ENCODE data around the gene PHEX. TPM values are rescaled to one million over a fixed set of nuclear protein-coding genes. Genes with fewer than 3 reads are reported as not detected.

The PHEX gene
- total and polyA plus RNA-seq, 12 donors: 0.07 to 0.33 (median 0.10) TPM; not detected in 1

DNA sequence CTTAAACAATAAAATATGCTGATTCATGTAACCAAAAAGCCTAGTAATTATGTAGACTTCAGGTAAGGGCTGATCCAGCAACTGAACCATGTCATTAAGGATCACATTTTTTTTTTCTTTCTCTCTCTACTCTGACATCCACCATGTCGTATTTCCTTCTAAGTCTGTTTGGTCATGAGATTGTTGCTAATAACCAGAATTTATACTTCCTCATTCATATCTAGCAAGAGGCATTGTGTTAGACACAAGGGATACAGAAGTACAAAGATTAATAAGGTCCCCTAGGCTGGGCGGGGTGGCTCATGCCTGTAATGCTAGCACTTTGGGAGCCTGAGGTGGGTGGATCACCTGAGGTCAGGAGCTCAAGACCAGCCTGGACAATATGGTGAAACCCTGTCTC is 24.1 kb downstream of the PHEX start:
- H3K4me3 ChIP-seq: no peak overlapping the region
- TF ChIP-seq, protein P1, sequence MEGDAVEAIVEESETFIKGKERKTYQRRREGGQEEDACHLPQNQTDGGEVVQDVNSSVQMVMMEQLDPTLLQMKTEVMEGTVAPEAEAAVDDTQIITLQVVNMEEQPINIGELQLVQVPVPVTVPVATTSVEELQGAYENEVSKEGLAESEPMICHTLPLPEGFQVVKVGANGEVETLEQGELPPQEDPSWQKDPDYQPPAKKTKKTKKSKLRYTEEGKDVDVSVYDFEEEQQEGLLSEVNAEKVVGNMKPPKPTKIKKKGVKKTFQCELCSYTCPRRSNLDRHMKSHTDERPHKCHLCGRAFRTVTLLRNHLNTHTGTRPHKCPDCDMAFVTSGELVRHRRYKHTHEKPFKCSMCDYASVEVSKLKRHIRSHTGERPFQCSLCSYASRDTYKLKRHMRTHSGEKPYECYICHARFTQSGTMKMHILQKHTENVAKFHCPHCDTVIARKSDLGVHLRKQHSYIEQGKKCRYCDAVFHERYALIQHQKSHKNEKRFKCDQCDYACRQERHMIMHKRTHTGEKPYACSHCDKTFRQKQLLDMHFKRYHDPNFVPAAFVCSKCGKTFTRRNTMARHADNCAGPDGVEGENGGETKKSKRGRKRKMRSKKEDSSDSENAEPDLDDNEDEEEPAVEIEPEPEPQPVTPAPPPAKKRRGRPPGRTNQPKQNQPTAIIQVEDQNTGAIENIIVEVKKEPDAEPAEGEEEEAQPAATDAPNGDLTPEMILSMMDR (IDR thresholded peaks at IDR 0.05): no peak
- no peak for TF ChIP-seq POLR2A (IDR thresholded peaks at IDR 0.05)
- intact Hi-C loops (cut with DNase I): no loop called here
- H3K27ac ChIP-seq: no peak overlapping the region
- H3K4me1 ChIP-seq (replicated peaks in 1 of 2): no peaks in the 10 kb centered on the region
- no peaks in the 10 kb centered on the region for H3K36me3 ChIP-seq (replicated peaks in 1 of 2)
- H3K9me3 ChIP-seq (replicated peaks in 1 of 3): no peaks in the 10 kb centered on the region
- no peak for DNase-seq
- H3K27me3 ChIP-seq: peaks cover 3% of the 10 kb centered on the region
- 70 to 88% (median 75%) methylated on average over 1 to 2 of the region's 2 CpGs for WGBS, 4 donors

DNA sequence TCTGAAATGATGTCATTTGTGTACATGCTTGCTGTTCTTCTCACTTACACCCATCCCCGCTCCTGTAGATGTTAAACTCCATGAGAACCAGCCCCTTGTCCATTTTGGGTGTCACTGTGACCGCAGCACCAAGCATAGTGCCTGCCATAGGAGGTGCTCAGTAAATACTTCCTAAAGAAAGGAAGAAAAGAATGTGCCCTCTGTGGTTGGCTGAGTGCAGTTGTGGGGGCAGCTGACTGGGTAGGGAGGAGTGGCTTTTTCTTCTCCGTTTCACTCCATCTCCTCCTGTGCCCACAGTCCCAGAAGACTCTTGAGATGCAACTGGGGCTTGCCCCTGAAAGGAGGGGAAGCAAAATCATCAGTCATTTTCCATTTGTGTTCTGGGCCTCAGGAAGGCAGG is 25.5 kb downstream of the PHEX start:
- intact Hi-C loops (cut with DNase I): no loop called here
- Histone ChIP-seq H3K4me1 (replicated peaks in 1 of 2) (no peaks in the 10 kb centered on the region), H3K27ac (no peak overlapping the region), H3K27me3 (peaks cover 7% of the 10 kb centered on the region), H3K36me3 (replicated peaks in 1 of 2) (no peaks in the 10 kb centered on the region), H3K9me3 (replicated peaks in 1 of 3) (no peaks in the 10 kb centered on the region), H3K4me3 (no peak overlapping the region)
- DNase-seq: no peak
- no peak for TF ChIP-seq POLR2A (IDR thresholded peaks at IDR 0.05)
- TF ChIP-seq, protein P1 (IDR thresholded peaks at IDR 0.05): no peak
- WGBS, 4 donors: 73 to 94% (median 86%) methylated on average over 2 to 3 of the region's 3 CpGs

DNA sequence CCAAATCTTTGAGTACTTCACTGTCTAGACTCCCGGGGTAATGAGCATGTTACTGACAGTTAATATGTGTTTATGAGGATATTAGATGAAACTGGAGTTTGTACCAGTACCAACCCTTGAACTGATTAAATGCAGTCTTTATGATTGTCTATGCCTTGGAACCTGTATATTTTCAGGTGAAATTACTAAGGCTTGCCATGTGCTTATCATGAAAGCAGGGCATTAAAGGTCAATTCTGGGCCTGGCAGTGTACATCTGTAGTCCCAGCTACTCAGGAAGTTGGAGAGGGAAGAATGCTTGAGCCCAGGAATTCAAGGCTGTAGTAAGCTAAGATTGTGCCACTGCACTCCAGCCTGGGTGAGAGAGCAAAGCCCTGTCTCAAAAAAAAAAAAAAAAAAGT is 27.6 kb downstream of the PHEX start:
- Histone ChIP-seq H3K9me3 (replicated peaks in 1 of 3) (no peaks in the 10 kb centered on the region), H3K36me3 (replicated peaks in 1 of 2) (no peaks in the 10 kb centered on the region), H3K27me3 (peaks cover 4% of the 10 kb centered on the region), H3K4me1 (replicated peaks in 1 of 2) (no peaks in the 10 kb centered on the region), H3K27ac (no peak overlapping the region), H3K4me3 (no peak overlapping the region)
- DNase-seq: no peak
- 69 to 96% (median 71%) methylated on average over 1 of the region's 1 CpG; no CpG with 5 or more reads in 1 of the 4 donors for WGBS, 4 donors
- intact Hi-C loops (cut with DNase I): no loop called here
- TF ChIP-seq POLR2A (IDR thresholded peaks at IDR 0.05): no peak
- TF ChIP-seq, protein P1 (IDR thresholded peaks at IDR 0.05): no peak

DNA sequence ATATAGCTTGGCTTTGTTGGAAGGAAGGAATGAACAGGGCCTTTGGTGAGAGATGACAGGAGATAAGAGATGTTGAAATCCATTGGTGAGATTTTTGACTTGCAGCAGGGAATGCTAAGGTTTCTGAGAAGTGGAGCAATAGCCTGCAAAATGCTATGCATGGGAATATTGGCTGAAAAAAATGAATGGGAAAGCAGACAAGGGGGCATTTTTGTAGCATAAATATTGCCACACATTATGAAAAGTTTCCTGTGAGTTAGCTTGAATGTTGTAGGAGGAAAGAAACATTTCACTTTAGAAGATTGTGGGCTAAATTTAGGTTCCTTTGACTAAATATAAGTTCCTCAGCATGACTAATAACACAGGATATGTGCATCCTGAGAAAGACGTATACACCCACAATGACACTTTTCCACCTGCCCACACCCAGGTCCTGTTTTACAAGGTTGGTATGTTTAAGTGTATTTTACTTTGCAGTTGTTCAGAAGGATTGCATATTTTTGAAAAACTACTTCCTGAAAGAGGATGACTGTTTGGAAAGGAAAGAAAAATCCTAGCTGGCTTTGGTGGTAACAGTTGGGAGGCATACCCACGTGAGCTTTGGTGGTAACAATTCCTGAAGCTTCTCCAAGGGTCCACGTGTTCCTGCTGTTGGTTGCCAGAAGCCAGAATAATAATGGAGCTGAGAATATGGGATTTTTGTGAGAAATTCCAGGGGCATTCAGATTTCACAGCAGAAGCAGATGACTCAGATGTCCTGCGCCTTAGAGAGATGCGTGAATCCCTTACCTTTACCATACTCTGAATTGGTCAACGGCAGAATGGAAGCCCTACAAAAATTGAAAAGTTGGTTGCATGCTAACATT is 28.5 kb downstream of the PHEX start:
- TF ChIP-seq POLR2A (IDR thresholded peaks at IDR 0.05): no peak
- TF ChIP-seq, protein P1 (IDR thresholded peaks at IDR 0.05): no peak
- no peak overlapping the region for H3K4me3 ChIP-seq
- no peak overlapping the region for H3K27ac ChIP-seq
- H3K9me3 ChIP-seq (replicated peaks in 1 of 3): no peaks in the 10 kb centered on the region
- no peaks in the 10 kb centered on the region for H3K36me3 ChIP-seq (replicated peaks in 1 of 2)
- DNase-seq: no peak
- peaks cover 4% of the 10 kb centered on the region for H3K27me3 ChIP-seq
- WGBS, 4 donors: 63 to 80% (median 69%) methylated on average over 3 to 6 of the region's 6 CpGs
- H3K4me1 ChIP-seq (replicated peaks in 1 of 2): no peaks in the 10 kb centered on the region
- intact Hi-C loops (cut with DNase I): no loop called here

Measured in adrenal gland (tissue), 12 donors.